Suprapubic skin (tissue), 4 donors: ENCODE measurements around the gene HIVEP3. TPM values are rescaled to one million over a fixed set of nuclear protein-coding genes. Genes with fewer than 3 reads are reported as not detected.
A peak's percentile ranks its signal among the peaks of the same experiment; 100 is the strongest.

ENCODE experiments used
- DNase-seq, 2 donors: peaks; one replicate each; pipeline ENCODE4 v3.0.0-alpha.2; 2019; ENCODE audit warnings: low spot score in 2 of 2
- H3K27ac ChIP-seq: fragments of 200-600 bp; sonication (generic); one replicate; pipeline ENCODE4 v1.5.1; 2019
- H3K27me3 ChIP-seq: fragments of 200-600 bp; sonication (generic); one replicate; pipeline ENCODE4 v1.5.1; 2019
- H3K36me3 ChIP-seq: fragments of 200-600 bp; sonication (generic); one replicate; pipeline ENCODE4 v1.5.1; 2019
- H3K4me1 ChIP-seq: fragments of 200-600 bp; sonication (generic); one replicate; pipeline ENCODE4 v1.5.1; 2019
- H3K4me3 ChIP-seq: fragments of 200-600 bp; sonication (generic); one replicate; pipeline ENCODE4 v1.5.1; 2019; ENCODE audit warnings: mild to moderate bottlenecking
- H3K9me3 ChIP-seq: fragments of 200-600 bp; sonication (generic); one replicate; pipeline ENCODE4 v1.5.1; 2019
- CTCF ChIP-seq, 2 donors: fragments of 200-600 bp in 1 of 2; fragments of 450-650 bp in 1 of 2; sonication (generic) in 1 of 2; IDR thresholded peaks; one replicate each; pipeline ENCODE4 v1.5.1; 2016 to 2019; ENCODE audit warnings: antibody characterized with exemption in 2 of 2, mild to moderate bottlenecking in 1 of 2, moderate library complexity in 1 of 2
- EP300 ChIP-seq: sonication (generic); formaldehyde crosslinking; IDR thresholded peaks from one replicate; pipeline ENCODE4 v1.6.1; 2017; ENCODE audit warnings: antibody characterized with exemption
- POLR2A ChIP-seq, 2 donors: fragments of 450-650 bp; IDR thresholded peaks; one replicate each; pipeline ENCODE4 v1.6.1; 2017; ENCODE audit warnings: antibody characterized with exemption in 2 of 2, mild to moderate bottlenecking in 2 of 2, moderate library complexity in 2 of 2
- POLR2AphosphoS5 ChIP-seq, 3 donors: sonication (generic); formaldehyde crosslinking; IDR thresholded peaks; one replicate each; pipeline ENCODE4 v1.6.1; 2017; ENCODE audit warnings: antibody characterized with exemption in 3 of 3
- WGBS: methylation state at CpG from one replicate; pipeline ENCODE4 v1.1.5; 2018; 5-methylcytosine and 5-hydroxymethylcytosine counted together
- total RNA-seq, 4 donors: library from RNA; depleted of rRNA; stranded (reverse); fragments of >200 nt; gene quantifications; one replicate each; pipeline ENCODE4 v1.1.0, GENCODE V29; 2016

The HIVEP3 gene
- total RNA-seq, 4 donors from 2014 or later = 11.3 to 23.9 (median 18.3) TPM

DNA sequence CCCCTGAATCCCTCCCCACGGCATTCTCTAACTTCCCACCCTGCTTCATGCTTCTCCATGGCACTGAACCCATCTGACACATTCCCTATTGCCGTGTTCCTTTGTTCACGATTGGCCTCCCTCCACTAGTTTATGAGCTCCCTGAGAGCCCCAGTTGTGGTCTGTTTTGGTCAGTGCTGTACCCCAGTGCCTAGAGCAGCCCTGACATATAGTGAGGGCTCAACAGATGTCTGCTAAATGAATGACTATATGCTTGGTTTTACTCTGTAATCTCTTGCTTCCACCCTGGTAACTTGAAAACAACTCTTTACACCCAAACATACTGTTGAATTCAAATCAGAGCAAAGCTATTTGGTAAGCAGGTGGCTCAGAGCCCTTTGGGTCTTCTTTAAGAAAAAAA lies 263.1 kb downstream of the HIVEP3 start:
- Histone ChIP-seq H3K4me3 (no peak overlapping the region), H3K27ac (no peak overlapping the region), H3K36me3 (no peaks in the 10 kb centered on the region), H3K9me3 (no peaks in the 10 kb centered on the region), H3K4me1 (peaks cover 17% of the 10 kb centered on the region), H3K27me3 (no peaks in the 10 kb centered on the region)
- TF ChIP-seq POLR2A (IDR thresholded peaks at IDR 0.05) = no peak
- no peak for TF ChIP-seq POLR2AphosphoS5 (IDR thresholded peaks at IDR 0.05)
- no peak for TF ChIP-seq CTCF (IDR thresholded peaks at IDR 0.05)
- TF ChIP-seq EP300 = no peak
- no peak for DNase-seq
- 83% methylated on average over 3 of the region's 3 CpGs for WGBS

GRCh38 chr1:41653574-41653973 lies 265.1 kb downstream of the HIVEP3 start:
- no peak overlapping the region for H3K27ac ChIP-seq
- no peaks in the 10 kb centered on the region for H3K36me3 ChIP-seq
- no peaks in the 10 kb centered on the region for H3K27me3 ChIP-seq
- peak; percentile 4 to 30 for DNase-seq
- peaks cover 20% of the 10 kb centered on the region for H3K4me1 ChIP-seq
- 71% methylated on average over 3 of the region's 3 CpGs for WGBS
- H3K4me3 ChIP-seq = no peak overlapping the region
- no peaks in the 10 kb centered on the region for H3K9me3 ChIP-seq
- TF ChIP-seq EP300 (no peak), POLR2AphosphoS5 (IDR thresholded peaks at IDR 0.05) (no peak), CTCF (IDR thresholded peaks at IDR 0.05) (no peak), POLR2A (IDR thresholded peaks at IDR 0.05) (no peak)

- no peaks in the 10 kb centered on the region for H3K36me3 ChIP-seq
- H3K9me3 ChIP-seq = no peaks in the 10 kb centered on the region
- WGBS = 85% methylated on average over 11 of the region's 11 CpGs
- H3K27me3 ChIP-seq = no peaks in the 10 kb centered on the region
- H3K4me3 ChIP-seq = no peak overlapping the region
- no peak for TF ChIP-seq EP300
- TF ChIP-seq CTCF (IDR thresholded peaks at IDR 0.05) = no peak
- no peak for TF ChIP-seq POLR2A (IDR thresholded peaks at IDR 0.05)
- TF ChIP-seq POLR2AphosphoS5 (IDR thresholded peaks at IDR 0.05) = no peak
- DNase-seq = peak; percentile 15 to 40
- no peak overlapping the region for H3K27ac ChIP-seq
- peaks cover 20% of the 10 kb centered on the region for H3K4me1 ChIP-seq
Measured at GRCh38 chr1:41652384-41653265, 266.1 kb downstream of the HIVEP3 start.

DNA sequence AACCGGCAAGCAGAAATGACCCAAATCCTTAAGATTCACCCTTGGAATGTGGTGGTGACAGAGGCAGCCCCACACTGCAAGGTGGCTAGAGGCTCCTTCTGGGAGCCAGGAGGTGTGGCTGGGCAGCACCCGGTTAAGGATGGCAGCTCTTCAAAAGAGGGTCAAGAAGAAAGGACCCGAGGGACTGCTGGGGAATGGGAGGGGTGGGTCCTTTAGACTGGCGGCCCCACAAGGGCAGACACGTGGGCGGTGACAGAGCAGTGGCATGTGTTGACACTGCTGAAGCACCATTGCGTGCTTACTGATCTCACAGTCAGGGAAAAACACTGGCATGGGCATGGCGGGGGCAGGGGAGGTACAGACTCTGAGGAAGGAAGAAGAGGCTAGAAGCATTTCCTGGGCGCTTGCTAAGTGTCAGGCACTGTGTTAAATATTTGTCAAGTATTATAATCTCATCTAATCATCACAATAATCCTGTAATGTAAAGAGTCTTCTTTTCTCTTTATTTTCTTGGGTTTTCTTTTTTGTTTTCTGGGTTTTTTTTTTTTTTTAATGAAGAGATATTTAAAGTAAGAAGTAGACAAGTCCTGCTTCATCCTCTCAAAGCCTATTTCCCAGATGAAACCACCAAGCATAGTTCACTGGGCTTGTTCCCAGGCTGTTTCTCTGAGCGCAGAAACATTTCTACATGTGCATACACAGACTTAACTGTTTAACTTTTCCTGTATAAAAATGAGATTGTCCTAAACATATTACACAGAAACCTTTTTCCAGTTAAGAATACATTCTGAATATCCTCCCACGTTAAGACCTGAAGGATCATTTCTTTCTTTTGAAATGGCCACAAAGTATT lies 268.5 kb downstream of the HIVEP3 start:
- Histone ChIP-seq H3K36me3 (no peaks in the 10 kb centered on the region), H3K27ac (no peak overlapping the region), H3K27me3 (no peaks in the 10 kb centered on the region), H3K9me3 (no peaks in the 10 kb centered on the region), H3K4me1 (peaks cover 17% of the 10 kb centered on the region), H3K4me3 (no peak overlapping the region)
- TF ChIP-seq POLR2AphosphoS5 (IDR thresholded peaks at IDR 0.05) (no peak), EP300 (no peak), POLR2A (IDR thresholded peaks at IDR 0.05) (no peak), CTCF (IDR thresholded peaks at IDR 0.05) (no peak)
- WGBS = 26% methylated on average over 11 of the region's 11 CpGs
- peak; percentile 58 to 70 for DNase-seq
